K562 (cell line): Measurements from ENCODE around the gene CDH16. TPM values are rescaled to one million over a fixed set of nuclear protein-coding genes. Genes with fewer than 3 reads are reported as not detected.

ENCODE experiments used
- ATAC-seq: fragments of 200-7000 bp; cut with Tn5 transposase; 3 replicates; pipeline ENCODE4 v1.9.1; 2020; ENCODE audit warnings: moderate library complexity
- BruUV-seq: library from RNA; stranded (reverse); fragments of 400-500 nt; replicated peaks from 2 replicates; lab custom pipeline; 2021; lab: Mats Ljungman, UMichigan
- CTCF ChIA-PET: fragments of 300-600 bp; formaldehyde crosslinking; extraction: SDS; loops from one replicate; lab custom pipeline; 2021; ENCODE audit warnings: low intra/inter-chr PET ratio; lab: Yijun Ruan, JAX
- POLR2A ChIA-PET: fragments of 300-600, 350-650 bp; sonication (Branson Sonifier 250); formaldehyde crosslinking; extraction: SDS; loops from one replicate; lab custom pipeline; 2021; ENCODE audit warnings: antibody characterized with exemption, inconsistent platforms; lab: Yijun Ruan, JAX
- DNase-seq, 4 experiments: peaks; one replicate each; pipeline versions ENCODE4 v3.0.0 to v3.0.0-alpha.2; 2011 to 2018; ENCODE audit warnings: low spot score in 3 of 4, mixed read lengths in 3 of 4; ENCODE audit errors: extremely low read depth in 1 of 4
- FAIRE-seq: peaks from 2 replicates; lab custom pipeline; 2011; peaks lifted over from hg19 to GRCh38; lab: Jason Lieb, UNC
- H2AFZ ChIP-seq: 2 replicates; pipeline ENCODE4 v1.6.0; 2011; ENCODE audit warnings: low read depth, low read length, control low read depth, inconsistent platforms
- H3K27ac ChIP-seq: fragments of 200-600 bp; 3 replicates; pipeline ENCODE4 v1.8.0; 2011; ENCODE audit warnings: low read depth, mild to moderate bottlenecking, control low read depth, inconsistent platforms, low read length, moderate library complexity, mixed read lengths; ENCODE audit errors: extremely low read depth
- H3K27me3 ChIP-seq, 2 experiments: fragments of 300-600 bp in 1 of 2; 2 replicates in 1 of 2; 3 replicates in 1 of 2; pipeline versions ENCODE4 v1.6.0 to v1.8.0; 2011; ENCODE audit warnings: inconsistent platforms in 2 of 2, low read length in 2 of 2, mild to moderate bottlenecking in 1 of 2, mixed read lengths in 1 of 2, moderate library complexity in 1 of 2; ENCODE audit not compliant: control insufficient read depth in 2 of 2, insufficient read depth in 2 of 2
- H3K36me3 ChIP-seq: fragments of 300-600 bp; 3 replicates; pipeline ENCODE4 v1.8.0; 2011; ENCODE audit warnings: mild to moderate bottlenecking, low read length, inconsistent platforms; ENCODE audit not compliant: control insufficient read depth, insufficient read depth
- H3K4me1 ChIP-seq, 2 experiments: fragments of 200-600 bp in 1 of 2; replicated peaks in 1 of 2; 2 replicates in 1 of 2; 3 replicates in 1 of 2; pipeline versions ENCODE4 v1.5.1 to v1.8.0; 2011; ENCODE audit warnings: inconsistent platforms in 2 of 2, low read length in 2 of 2, mild to moderate bottlenecking in 1 of 2, mixed read lengths in 1 of 2, moderate library complexity in 1 of 2; ENCODE audit not compliant: control insufficient read depth in 2 of 2, insufficient read depth in 2 of 2
- H3K4me2 ChIP-seq: 2 replicates; pipeline ENCODE4 v1.6.1; 2011; ENCODE audit warnings: low read length, control low read depth, inconsistent platforms, mixed read lengths; ENCODE audit not compliant: insufficient read depth
- H3K4me3 ChIP-seq: fragments of 200-600 bp; sonication (generic), shearing (Covaris generic); 2 replicates; pipeline ENCODE4 v1.5.1; 2016; ENCODE audit warnings: control low read depth, inconsistent platforms
- H3K79me2 ChIP-seq: fragments of 200-600 bp; 3 replicates; pipeline ENCODE4 v1.8.0; 2011; ENCODE audit warnings: low read length, inconsistent platforms; ENCODE audit not compliant: control insufficient read depth, insufficient read depth
- H3K9ac ChIP-seq, 2 experiments: 2 replicates each; pipeline versions ENCODE4 v1.6.0 to v1.6.1; 2011; ENCODE audit warnings: low read depth in 2 of 2, low read length in 2 of 2, control low read depth in 1 of 2, inconsistent platforms in 1 of 2, mild to moderate bottlenecking in 1 of 2, mixed read lengths in 1 of 2; ENCODE audit not compliant: insufficient read depth in 1 of 2
- H3K9me1 ChIP-seq: one replicate; pipeline ENCODE4 v1.6.0; 2011; ENCODE audit warnings: inconsistent platforms, mild to moderate bottlenecking, low read length, moderate library complexity; ENCODE audit not compliant: control insufficient read depth, insufficient read depth
- H3K9me3 ChIP-seq: replicated peaks from 2 replicates; pipeline ENCODE4 v1.5.1; 2011; ENCODE audit warnings: low read depth, low read length, inconsistent platforms; ENCODE audit not compliant: control insufficient read depth, insufficient read depth
- H4K20me1 ChIP-seq: replicated peaks from 2 replicates; pipeline ENCODE4 v1.6.1; 2011; ENCODE audit warnings: low read length, inconsistent platforms, mixed read lengths; ENCODE audit not compliant: control insufficient read depth, insufficient read depth
- E2F3 ChIP-seq: fragments of 250-450 bp; sonication (Bioruptor Pico); IDR thresholded peaks from 2 replicates; pipeline ENCODE4 v1.4.0; 2020; ENCODE audit warnings: mild to moderate bottlenecking
- FOS ChIP-seq: IDR thresholded peaks from 3 replicates; pipeline ENCODE4 v1.6.1; 2011; ENCODE audit not compliant: insufficient read length; ENCODE audit errors: extremely low read depth
- IRF2 ChIP-seq: sonication (generic); formaldehyde crosslinking; IDR thresholded peaks from 2 replicates; pipeline ENCODE4 v1.8.1; 2022; ENCODE audit warnings: mild to moderate bottlenecking, missing genetic modification reagents
- MXI1 ChIP-seq: IDR thresholded peaks from 2 replicates; pipeline ENCODE4 v1.6.1; 2011; ENCODE audit warnings: low read depth, mild to moderate bottlenecking, improper control_type of control experiment, low read length
- NCOA2 ChIP-seq, 2 experiments: fragments of 450-650 bp; IDR thresholded peaks; 2 replicates each; pipeline ENCODE4 v1.6.1; 2018; ENCODE audit warnings: mild to moderate bottlenecking in 2 of 2, moderate library complexity in 1 of 2; ENCODE audit not compliant: partially characterized antibody in 2 of 2
- RFX7 ChIP-seq: fragments of 250-450 bp; sonication (Bioruptor Pico); IDR thresholded peaks from 2 replicates; pipeline ENCODE4 v1.5.1; 2021; ENCODE audit warnings: mild to moderate bottlenecking
- SAFB ChIP-seq: fragments of 200-400 bp; formaldehyde crosslinking; IDR thresholded peaks from 2 replicates; pipeline ENCODE4 v1.6.1; 2017; ENCODE audit warnings: low read depth, low read length, borderline replicate concordance
- TRIM24 ChIP-seq, 2 experiments: fragments of 450-650 bp; IDR thresholded peaks; 2 replicates each; pipeline ENCODE4 v1.6.1; 2016
- ZNF134 ChIP-seq: fragments of 250-450 bp; sonication (Bioruptor Pico); conservative IDR thresholded peaks from 2 replicates; pipeline ENCODE4 v1.4.0; 2020
- ZNF431 ChIP-seq: sonication (generic); formaldehyde crosslinking; IDR thresholded peaks from 2 replicates; pipeline ENCODE4 v1.8.0; 2022; ENCODE audit warnings: mild to moderate bottlenecking, missing genetic modification reagents
- WGBS: fragments of 100-300 bp; shearing (Covaris generic); methylation state at CpG from one replicate; pipeline ENCODE4 v1.1.6; 2016; ENCODE audit warnings: low coverage, mixed read lengths; ENCODE audit not compliant: insufficient coverage; ENCODE audit errors: missing lambda C conversion rate; 5-methylcytosine and 5-hydroxymethylcytosine counted together
- in situ Hi-C: fragments of 300-500 bp; cut with MboI; formaldehyde crosslinking; loops from 4 replicates; pipeline ENCODE4 v1.15.0; 2018; ENCODE audit warnings: inconsistent platforms, mixed read lengths
- intact Hi-C: fragments of 100-400 bp; cut with micrococcal nuclease; formaldehyde crosslinking; loops from 2 replicates; pipeline ENCODE4 v1.14.2; 2022
- polyA plus RNA-seq, 8 experiments: library from polyadenylated mRNA; depleted of rRNA in 4 of 8; stranded (reverse) in 5 of 8; unstranded in 3 of 8; fragments of >200 nt; fragmentation: Nextera tagmentation in 2 of 8; fragmentation: Illumina TruSeq in 1 of 8; extraction: Ambion mirVana in 2 of 8; extraction: Trizol in 1 of 8; gene quantifications; 2 replicates each; pipeline versions ENCODE4 v1.2.1 to v1.2.3, GENCODE V29; 2011 to 2014; ENCODE audit warnings: inconsistent platforms in 1 of 8, missing spikeins in 1 of 8
- total RNA-seq, 7 experiments: library from RNA; depleted of rRNA in 6 of 7; stranded (reverse); fragments of >200 nt in 6 of 7; fragmentation: Illumina TruSeq in 2 of 7; extraction: Trizol in 2 of 7; gene quantifications; 2 replicates each; pipeline versions ENCODE4 v1.2.1 to v1.2.3, GENCODE V29; 2011 to 2021; ENCODE audit warnings: low replicate concordance in 1 of 7
- TF ChIP-seq, protein P1 (sequence below): fragments of 450-650 bp; IDR thresholded peaks from 2 replicates; pipeline ENCODE4 v1.6.1; 2017; ENCODE audit warnings: mild to moderate bottlenecking, moderate library complexity
- TF ChIP-seq, protein P2 (sequence below): fragments of 450-650 bp; IDR thresholded peaks from 2 replicates; pipeline ENCODE4 v1.6.1; 2017; ENCODE audit warnings: antibody characterized with exemption, mild to moderate bottlenecking

The CDH16 gene
- total and polyA plus RNA-seq, 9 of the 15 experiments (the other 6 are each of a cell fraction or from before 2014, with no cell fraction given), result not detected

GRCh38 chr16:66914541-66914940, 4.1 kb downstream of the CDH16 start:
- Histone ChIP-seq H3K27me3 (peaks cover 15 to 47% of the 10 kb centered on the region in 2 experiments; a peak in 4 of 5 replicates), H3K27ac (no peak overlapping the region), H4K20me1 (no peaks in the 10 kb centered on the region), H3K9me3 (no peaks in the 10 kb centered on the region), H3K36me3 (no peaks in the 10 kb centered on the region), H3K4me3 (no peak overlapping the region), H3K4me2 (no peak overlapping the region), H2AFZ (no peak overlapping the region), H3K4me1 (peaks cover 0 to 12% of the 10 kb centered on the region in 2 experiments; a peak in 2 of 5 replicates), H3K9ac (no peak overlapping the region), H3K9me1 (no peaks in the 10 kb centered on the region), H3K79me2 (no peaks in the 10 kb centered on the region)
- in situ Hi-C loops (no loop called here), intact Hi-C loops (no loop called here)
- TF ChIP-seq ZNF431 (CRISPR knock-in tag), result no peak
- no peak for TF ChIP-seq RFX7 (CRISPR knock-in tag)
- TF ChIP-seq, protein P1, sequence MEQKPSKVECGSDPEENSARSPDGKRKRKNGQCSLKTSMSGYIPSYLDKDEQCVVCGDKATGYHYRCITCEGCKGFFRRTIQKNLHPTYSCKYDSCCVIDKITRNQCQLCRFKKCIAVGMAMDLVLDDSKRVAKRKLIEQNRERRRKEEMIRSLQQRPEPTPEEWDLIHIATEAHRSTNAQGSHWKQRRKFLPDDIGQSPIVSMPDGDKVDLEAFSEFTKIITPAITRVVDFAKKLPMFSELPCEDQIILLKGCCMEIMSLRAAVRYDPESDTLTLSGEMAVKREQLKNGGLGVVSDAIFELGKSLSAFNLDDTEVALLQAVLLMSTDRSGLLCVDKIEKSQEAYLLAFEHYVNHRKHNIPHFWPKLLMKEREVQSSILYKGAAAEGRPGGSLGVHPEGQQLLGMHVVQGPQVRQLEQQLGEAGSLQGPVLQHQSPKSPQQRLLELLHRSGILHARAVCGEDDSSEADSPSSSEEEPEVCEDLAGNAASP, result no peak
- no peak for TF ChIP-seq ZNF134 (CRISPR knock-in tag)
- ChIA-PET CTCF (interaction anchor here (0.9 kb wide), 1 partner anchor 10 kb away, joined by 3 read pairs; the partner anchor contains the start of gene RRAD), POLR2A (interaction anchor here (0.8 kb wide), 1 partner anchor 12 kb away, joined by 4 read pairs; no protein-coding TSS in a partner anchor)
- WGBS, result 17% methylated on average over 7 of the region's 7 CpGs
- FAIRE-seq (peak; percentile 68), DNase-seq (no peak), ATAC-seq (no peak)
- BruUV-seq, result no TSS peak

- Histone ChIP-seq H3K4me1 (peaks cover 0 to 9% of the 10 kb centered on the region in 2 experiments; a peak in 2 of 5 replicates), H3K27me3 (peaks cover 15 to 45% of the 10 kb centered on the region in 2 experiments; a peak in 4 of 5 replicates), H2AFZ (no peak overlapping the region), H3K9me3 (no peaks in the 10 kb centered on the region), H3K9me1 (no peaks in the 10 kb centered on the region), H3K4me2 (no peak overlapping the region), H3K79me2 (no peaks in the 10 kb centered on the region), H3K36me3 (no peaks in the 10 kb centered on the region), H3K9ac (no peak overlapping the region), H3K27ac (no peak overlapping the region), H3K4me3 (no peak overlapping the region), H4K20me1 (no peaks in the 10 kb centered on the region)
- DNase-seq (no peak), FAIRE-seq (no peak), ATAC-seq (no peak)
- CTCF ChIA-PET, result no interaction called here
- intact Hi-C loops, result no loop called here
- in situ Hi-C loops, result no loop called here
- WGBS, result 3% methylated on average over 4 of the region's 4 CpGs
- POLR2A ChIA-PET, result interaction anchor here (0.6 to 1.2 kb wide), 2 partner anchors 8 to 13 kb away, joined by 3 to 6 read pairs; no protein-coding TSS in a partner anchor
- BruUV-seq, result no TSS peak
- no peak for TF ChIP-seq MXI1
- TF ChIP-seq, protein P2, sequence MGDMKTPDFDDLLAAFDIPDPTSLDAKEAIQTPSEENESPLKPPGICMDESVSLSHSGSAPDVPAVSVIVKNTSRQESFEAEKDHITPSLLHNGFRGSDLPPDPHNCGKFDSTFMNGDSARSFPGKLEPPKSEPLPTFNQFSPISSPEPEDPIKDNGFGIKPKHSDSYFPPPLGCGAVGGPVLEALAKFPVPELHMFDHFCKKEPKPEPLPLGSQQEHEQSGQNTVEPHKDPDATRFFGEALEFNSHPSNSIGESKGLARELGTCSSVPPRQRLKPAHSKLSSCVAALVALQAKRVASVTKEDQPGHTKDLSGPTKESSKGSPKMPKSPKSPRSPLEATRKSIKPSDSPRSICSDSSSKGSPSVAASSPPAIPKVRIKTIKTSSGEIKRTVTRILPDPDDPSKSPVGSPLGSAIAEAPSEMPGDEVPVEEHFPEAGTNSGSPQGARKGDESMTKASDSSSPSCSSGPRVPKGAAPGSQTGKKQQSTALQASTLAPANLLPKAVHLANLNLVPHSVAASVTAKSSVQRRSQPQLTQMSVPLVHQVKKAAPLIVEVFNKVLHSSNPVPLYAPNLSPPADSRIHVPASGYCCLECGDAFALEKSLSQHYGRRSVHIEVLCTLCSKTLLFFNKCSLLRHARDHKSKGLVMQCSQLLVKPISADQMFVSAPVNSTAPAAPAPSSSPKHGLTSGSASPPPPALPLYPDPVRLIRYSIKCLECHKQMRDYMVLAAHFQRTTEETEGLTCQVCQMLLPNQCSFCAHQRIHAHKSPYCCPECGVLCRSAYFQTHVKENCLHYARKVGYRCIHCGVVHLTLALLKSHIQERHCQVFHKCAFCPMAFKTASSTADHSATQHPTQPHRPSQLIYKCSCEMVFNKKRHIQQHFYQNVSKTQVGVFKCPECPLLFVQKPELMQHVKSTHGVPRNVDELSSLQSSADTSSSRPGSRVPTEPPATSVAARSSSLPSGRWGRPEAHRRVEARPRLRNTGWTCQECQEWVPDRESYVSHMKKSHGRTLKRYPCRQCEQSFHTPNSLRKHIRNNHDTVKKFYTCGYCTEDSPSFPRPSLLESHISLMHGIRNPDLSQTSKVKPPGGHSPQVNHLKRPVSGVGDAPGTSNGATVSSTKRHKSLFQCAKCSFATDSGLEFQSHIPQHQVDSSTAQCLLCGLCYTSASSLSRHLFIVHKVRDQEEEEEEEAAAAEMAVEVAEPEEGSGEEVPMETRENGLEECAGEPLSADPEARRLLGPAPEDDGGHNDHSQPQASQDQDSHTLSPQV, result no peak
- TF ChIP-seq TRIM24 (IDR thresholded peaks at IDR 0.05), result no peak
- no peak for TF ChIP-seq FOS
- no peak for TF ChIP-seq SAFB
- no peak for TF ChIP-seq E2F3 (CRISPR knock-in tag)
- no peak for TF ChIP-seq NCOA2 (IDR thresholded peaks at IDR 0.05; ENCODE audit: partially characterized antibody in 2 of 2)
- TF ChIP-seq IRF2 (CRISPR knock-in tag), result no peak
Observed at GRCh38 chr16:66913711-66914110, 5.0 kb downstream of the CDH16 start.
